Adrenal gland (tissue), 12 donors: ENCODE measurements around the gene FAM20C. TPM values are rescaled to one million over a fixed set of nuclear protein-coding genes. Genes with fewer than 3 reads are reported as not detected.
"Not testable (repeated sequence)": the region's sequence is repeated elsewhere in the genome, so short reads cannot be mapped to it uniquely, and the experiment has no call there.

Source experiments
- DNase-seq, 7 donors: peaks; one replicate each; pipeline ENCODE4 v3.0.0-alpha.2; 2019 to 2020
- H3K27ac ChIP-seq, 5 donors: fragments of 200-600 bp; sonication (generic) in 4 of 5; 1 replicate in 3 of 5; 2 replicates in 2 of 5; pipeline versions ENCODE4 v1.5.1 to v1.8.0; 2016 to 2020; ENCODE audit warnings: mild to moderate bottlenecking in 1 of 5
- H3K27me3 ChIP-seq: fragments of 200-600 bp; 2 replicates; pipeline ENCODE4 v1.8.0; 2021
- H3K36me3 ChIP-seq, 2 donors: fragments of 200-600 bp; replicated peaks in 1 of 2; 1 replicate in 1 of 2; 2 replicates in 1 of 2; pipeline versions ENCODE4 v1.5.1 to v1.8.0; 2018 to 2022
- H3K4me1 ChIP-seq, 2 donors: fragments of 200-600 bp; replicated peaks in 1 of 2; 1 replicate in 1 of 2; 2 replicates in 1 of 2; pipeline versions ENCODE4 v1.5.1 to v1.8.0; 2018 to 2021
- H3K4me3 ChIP-seq, 4 donors: fragments of 200-600 bp; sonication (generic) in 3 of 4; one replicate each; pipeline ENCODE4 v1.5.1; 2016 to 2018
- H3K9me3 ChIP-seq, 3 donors: fragments of 200-600 bp; sonication (generic) in 1 of 3; replicated peaks in 1 of 3; 1 replicate in 2 of 3; 2 replicates in 1 of 3; pipeline versions ENCODE4 v1.5.1 to v1.8.0; 2016 to 2021
- CTCF ChIP-seq, 6 experiments: fragments of 450-650 bp in 4 of 6; fragments of 200-600 bp in 2 of 6; sonication (generic) in 1 of 6; IDR thresholded peaks; 1 replicate in 5 of 6; 2 replicates in 1 of 6; pipeline versions ENCODE4 v1.5.1 to v1.8.0; 2016 to 2021; ENCODE audit warnings: antibody characterized with exemption in 6 of 6, mild to moderate bottlenecking in 2 of 6, moderate library complexity in 1 of 6
- POLR2A ChIP-seq, 2 donors: fragments of 450-650 bp; IDR thresholded peaks; one replicate each; pipeline ENCODE4 v1.6.1; 2017; ENCODE audit warnings: antibody characterized with exemption in 2 of 2, mild to moderate bottlenecking in 2 of 2, moderate library complexity in 1 of 2
- WGBS, 4 donors: extraction: QIAGEN DNeasy Blood & Tissue Kit in 2 of 4; methylation state at CpG; one replicate each; pipeline versions ENCODE4 v1.1.5 to v1.1.7; 2013 to 2017; 5-methylcytosine and 5-hydroxymethylcytosine counted together
- intact Hi-C, 2 donors: fragments of 100-400 bp; cut with DNase I; formaldehyde crosslinking; loops; one replicate each; pipeline versions ENCODE4 v1.14.1 to v1.15.0; 2022 to 2023
- polyA plus RNA-seq, 3 donors: library from polyadenylated mRNA; stranded (reverse); fragments of 200-250 nt in 2 of 3; fragments of 350-450 nt in 1 of 3; fragmentation: Illumina TruSeq in 1 of 3; extraction: RNeasy Lipid Tissue Mini Kit (QIAGEN cat#74804) in 1 of 3; gene quantifications; one replicate each; pipeline ENCODE4 v1.2.3, GENCODE V29; 2013 to 2014
- total RNA-seq, 9 donors: library from RNA; depleted of rRNA in 4 of 9; stranded (reverse); fragments of >200 nt in 4 of 9; fragments of 120-200 nt in 1 of 9; fragmentation: NEBNext Ultra II Directional in 1 of 9; extraction: Animal tissue kit (Norgen Biotek cat#: 25700) in 1 of 9; gene quantifications; one replicate each; pipeline versions ENCODE4 v1.1.0 to v1.2.4, GENCODE V29; 2013 to 2023
- donor health status: healthy with polysubstance abuse.
- donor health status: Bipolar disorder and iron deficiency.
- donor health status: DM: yes; HTN: yes; CAD: no.
- donor health status: DM: no; HTN: no; CAD: no.
- donor health status: DM: no; HTN: no; CAD: no.
- donor health status: DM: yes; HTN: yes; CAD: no.

The FAM20C gene
- total and polyA plus RNA-seq, 12 donors, result 2.8 to 57.9 (median 36.0) TPM

GRCh38 chr7:296373-296945 is 104.1 kb downstream of the FAM20C start:
- WGBS, 4 donors, result 77 to 92% (median 79%) methylated on average over 12 to 20 of the region's 20 CpGs
- TF ChIP-seq CTCF (IDR thresholded peaks at IDR 0.05), result no peak
- TF ChIP-seq POLR2A (IDR thresholded peaks at IDR 0.05), result no peak
- Histone ChIP-seq H3K9me3 (no peaks in the 10 kb centered on the region), H3K27me3 (peaks cover 24% of the 10 kb centered on the region), H3K36me3 (no peaks in the 10 kb centered on the region), H3K27ac (no peak overlapping the region), H3K4me3 (no peak overlapping the region), H3K4me1 (no peaks in the 10 kb centered on the region)
- DNase-seq, result no peak
- intact Hi-C loops, result no loop called here

- 66 to 82% (median 78%) methylated on average over 9 to 24 of the region's 24 CpGs for WGBS, 4 donors
- H3K4me3 ChIP-seq, H3K4me1 ChIP-seq, DNase-seq, H3K9me3 ChIP-seq, H3K27ac ChIP-seq, intact Hi-C loops, H3K36me3 ChIP-seq: not testable (repeated sequence)
- H3K27me3 ChIP-seq, result peaks cover 17% of the 10 kb centered on the region
These were observed 104.8 kb downstream of the FAM20C start for GRCh38 chr7:297141-297540.

- intact Hi-C loops, result no loop called here
- Histone ChIP-seq H3K4me1 (no peaks in the 10 kb centered on the region), H3K4me3 (no peak overlapping the region), H3K27me3 (peaks cover 11% of the 10 kb centered on the region), H3K27ac (no peak overlapping the region), H3K9me3 (no peaks in the 10 kb centered on the region), H3K36me3 (no peaks in the 10 kb centered on the region)
- WGBS, 4 donors, result 78 to 100% (median 84%) methylated on average over 1 to 24 of the region's 24 CpGs
- DNase-seq, result no peak
- TF ChIP-seq POLR2A (IDR thresholded peaks at IDR 0.05), result no peak
These were observed 105.4 kb downstream of the FAM20C start for GRCh38 chr7:297611-298374.

- 70 to 85% (median 81%) methylated on average over 8 to 15 of the region's 15 CpGs for WGBS, 4 donors
- Histone ChIP-seq H3K4me3 (no peak overlapping the region), H3K27ac (no peak overlapping the region), H3K9me3 (no peaks in the 10 kb centered on the region), H3K4me1 (no peaks in the 10 kb centered on the region), H3K36me3 (no peaks in the 10 kb centered on the region), H3K27me3 (peaks cover 9% of the 10 kb centered on the region)
- no peak for TF ChIP-seq POLR2A (IDR thresholded peaks at IDR 0.05)
- no peak for TF ChIP-seq CTCF (IDR thresholded peaks at IDR 0.05)
- no peak for DNase-seq
- intact Hi-C loops, result no loop called here
These were observed 106.0 kb downstream of the FAM20C start for GRCh38 chr7:298375-298702.

GRCh38 chr7:298743-299142 is 106.4 kb downstream of the FAM20C start:
- no peak for DNase-seq
- H3K36me3 ChIP-seq, result no peaks in the 10 kb centered on the region
- no peak overlapping the region for H3K27ac ChIP-seq
- no peaks in the 10 kb centered on the region for H3K4me1 ChIP-seq
- H3K4me3 ChIP-seq, result no peak overlapping the region
- no peaks in the 10 kb centered on the region for H3K9me3 ChIP-seq
- TF ChIP-seq CTCF (IDR thresholded peaks at IDR 0.05), result no peak
- no peak for TF ChIP-seq POLR2A (IDR thresholded peaks at IDR 0.05)
- peaks cover 8% of the 10 kb centered on the region for H3K27me3 ChIP-seq
- intact Hi-C loops, result no loop called here
- 72 to 90% (median 83%) methylated on average over 12 to 13 of the region's 13 CpGs for WGBS, 4 donors
